Measurements from ENCODE around the gene COLEC12. TPM values are rescaled to one million over a fixed set of nuclear protein-coding genes. Genes with fewer than 3 reads are reported as not detected.
A peak's percentile ranks its signal among the peaks of the same experiment; 100 is the strongest.

The COLEC12 gene
- total and polyA plus RNA-seq, 7 experiments from 2014 or later: 0.12 to 0.35 (median 0.19) TPM; not detected in 4

- ChIA-PET POLR2A (no interaction called here), CTCF (no interaction called here)
- no peak overlapping the region for H3K27ac ChIP-seq (ENCODE audit: low read depth, low read length)
- ATAC-seq (no peak), DNase-seq (no peak)
- H3K27me3 ChIP-seq (ENCODE audit: control insufficient read depth in 2 of 2, insufficient read depth in 2 of 2, low read length in 2 of 2): no peaks in the 10 kb centered on the region
- H3K4me3 ChIP-seq (ENCODE audit: low read length): no peak overlapping the region
- H3K4me1 Mint-ChIP-seq: peaks cover 0 to 2% (median 0%) of the 10 kb centered on the region in 7 donors
- no peak overlapping the region for H3K4me3 Mint-ChIP-seq
- no peaks in the 10 kb centered on the region for H3K4me1 ChIP-seq (ENCODE audit: control insufficient read depth in 2 of 2, insufficient read depth in 2 of 2, low read length in 2 of 2)
- no peak overlapping the region for H3K27ac Mint-ChIP-seq
- no peaks in the 10 kb centered on the region for H3K9me3 ChIP-seq (ENCODE audit: control insufficient read depth in 2 of 3, low read length in 3 of 3)
- H3K36me3 Mint-ChIP-seq: no peaks in the 10 kb centered on the region
- peaks cover 18 to 22% (median 20%) of the 10 kb centered on the region in 5 donors for H3K27me3 Mint-ChIP-seq
- no peaks in the 10 kb centered on the region for H3K36me3 ChIP-seq (ENCODE audit: control insufficient read depth in 2 of 3, insufficient read depth in 3 of 3, low read length in 3 of 3)
- H3K9me3 Mint-ChIP-seq: peaks cover 0 to 5% (median 0%) of the 10 kb centered on the region in 11 donors
- intact Hi-C loops (cut with micrococcal nuclease): no loop called here
Measured at GRCh38 chr18:350953-351572, 149.4 kb downstream of the COLEC12 start.

- CTCF ChIA-PET: no interaction called here
- intact Hi-C loops (cut with micrococcal nuclease): no loop called here
Measured at GRCh38 chr18:346600-346999, 153.9 kb downstream of the COLEC12 start.

GRCh38 chr18:341102-341501 lies 159.4 kb downstream of the COLEC12 start:
- DNase-seq (no peak), ATAC-seq (no peak)
- H3K4me1 Mint-ChIP-seq: peaks cover 0 to 5% (median 0%) of the 10 kb centered on the region in 7 donors
- H3K4me3 ChIP-seq (ENCODE audit: low read length): no peak overlapping the region
- H3K27ac ChIP-seq (ENCODE audit: low read depth, low read length): no peak overlapping the region
- H3K4me1 ChIP-seq (ENCODE audit: control insufficient read depth in 2 of 2, insufficient read depth in 2 of 2, low read length in 2 of 2): no peaks in the 10 kb centered on the region
- no peaks in the 10 kb centered on the region for H3K36me3 Mint-ChIP-seq
- CTCF ChIA-PET: no interaction called here
- no peak overlapping the region for H3K27ac Mint-ChIP-seq
- H3K9me3 ChIP-seq (ENCODE audit: control insufficient read depth in 2 of 3, low read length in 3 of 3): no peaks in the 10 kb centered on the region
- H3K36me3 ChIP-seq (ENCODE audit: control insufficient read depth in 2 of 3, insufficient read depth in 3 of 3, low read length in 3 of 3): no peaks in the 10 kb centered on the region
- H3K27me3 Mint-ChIP-seq: peaks cover 14 to 32% (median 24%) of the 10 kb centered on the region in 5 donors
- POLR2A ChIA-PET: no interaction called here
- H3K27me3 ChIP-seq (ENCODE audit: control insufficient read depth in 2 of 2, insufficient read depth in 2 of 2, low read length in 2 of 2): no peaks in the 10 kb centered on the region
- intact Hi-C loops (cut with micrococcal nuclease): no loop called here
- H3K9me3 Mint-ChIP-seq: no peaks in the 10 kb centered on the region
- no peak overlapping the region for H3K4me3 Mint-ChIP-seq

More at GRCh38 chr18:346600-346999, 153.9 kb downstream of the COLEC12 start:
- DNase-seq (no peak), ATAC-seq (no peak)
- H3K36me3 Mint-ChIP-seq: no peaks in the 10 kb centered on the region
- Histone ChIP-seq H3K9me3 (ENCODE audit: control insufficient read depth in 2 of 3, low read length in 3 of 3) (no peaks in the 10 kb centered on the region), H3K27ac (ENCODE audit: low read depth, low read length) (no peak overlapping the region), H3K4me3 (ENCODE audit: low read length) (no peak overlapping the region), H3K4me1 (ENCODE audit: control insufficient read depth in 2 of 2, insufficient read depth in 2 of 2, low read length in 2 of 2) (no peaks in the 10 kb centered on the region), H3K27me3 (ENCODE audit: control insufficient read depth in 2 of 2, insufficient read depth in 2 of 2, low read length in 2 of 2) (no peaks in the 10 kb centered on the region), H3K36me3 (ENCODE audit: control insufficient read depth in 2 of 3, insufficient read depth in 3 of 3, low read length in 3 of 3) (no peaks in the 10 kb centered on the region)
- POLR2A ChIA-PET: no interaction called here
- peaks cover 10 to 34% (median 32%) of the 10 kb centered on the region in 5 donors for H3K27me3 Mint-ChIP-seq
- H3K27ac Mint-ChIP-seq: no peak overlapping the region
- peaks cover 0 to 4% (median 0%) of the 10 kb centered on the region in 7 donors for H3K4me1 Mint-ChIP-seq
- no peak overlapping the region for H3K4me3 Mint-ChIP-seq
- peaks cover 0 to 5% (median 0%) of the 10 kb centered on the region in 11 donors for H3K9me3 Mint-ChIP-seq

GRCh38 chr18:340044-340443 lies 160.5 kb downstream of the COLEC12 start:
- Mint-ChIP-seq H3K27ac (no peak overlapping the region), H3K27me3 (peaks cover 14 to 36% (median 21%) of the 10 kb centered on the region in 5 donors), H3K4me3 (no peak overlapping the region), H3K9me3 (no peaks in the 10 kb centered on the region), H3K36me3 (no peaks in the 10 kb centered on the region), H3K4me1 (peaks cover 0 to 5% (median 0%) of the 10 kb centered on the region in 7 donors)
- no peak overlapping the region for H3K27ac ChIP-seq (ENCODE audit: low read depth, low read length)
- DNase-seq (no peak), ATAC-seq (no peak)
- no peaks in the 10 kb centered on the region for H3K4me1 ChIP-seq (ENCODE audit: control insufficient read depth in 2 of 2, insufficient read depth in 2 of 2, low read length in 2 of 2)
- intact Hi-C loops (cut with micrococcal nuclease): no loop called here
- H3K27me3 ChIP-seq (ENCODE audit: control insufficient read depth in 2 of 2, insufficient read depth in 2 of 2, low read length in 2 of 2): no peaks in the 10 kb centered on the region
- CTCF ChIA-PET: no interaction called here
- H3K36me3 ChIP-seq (ENCODE audit: control insufficient read depth in 2 of 3, insufficient read depth in 3 of 3, low read length in 3 of 3): no peaks in the 10 kb centered on the region
- POLR2A ChIA-PET: no interaction called here
- no peak overlapping the region for H3K4me3 ChIP-seq (ENCODE audit: low read length)
- H3K9me3 ChIP-seq (ENCODE audit: control insufficient read depth in 2 of 3, low read length in 3 of 3): no peaks in the 10 kb centered on the region

- Histone ChIP-seq H3K9me3 (ENCODE audit: control insufficient read depth in 2 of 3, low read length in 3 of 3) (no peaks in the 10 kb centered on the region), H3K27me3 (ENCODE audit: control insufficient read depth in 2 of 2, insufficient read depth in 2 of 2, low read length in 2 of 2) (no peaks in the 10 kb centered on the region), H3K27ac (ENCODE audit: low read depth, low read length) (no peak overlapping the region), H3K4me3 (ENCODE audit: low read length) (no peak overlapping the region), H3K36me3 (ENCODE audit: control insufficient read depth in 2 of 3, insufficient read depth in 3 of 3, low read length in 3 of 3) (no peaks in the 10 kb centered on the region), H3K4me1 (ENCODE audit: control insufficient read depth in 2 of 2, insufficient read depth in 2 of 2, low read length in 2 of 2) (no peaks in the 10 kb centered on the region)
- no peaks in the 10 kb centered on the region for H3K36me3 Mint-ChIP-seq
- H3K9me3 Mint-ChIP-seq: no peaks in the 10 kb centered on the region
- CTCF ChIA-PET: no interaction called here
- peaks cover 14 to 38% (median 17%) of the 10 kb centered on the region in 5 donors for H3K27me3 Mint-ChIP-seq
- DNase-seq (no peak), ATAC-seq (no peak)
- H3K27ac Mint-ChIP-seq: no peak overlapping the region
- no peak overlapping the region for H3K4me3 Mint-ChIP-seq
- intact Hi-C loops (cut with micrococcal nuclease): no loop called here
- peaks cover 0 to 3% (median 0%) of the 10 kb centered on the region in 7 donors for H3K4me1 Mint-ChIP-seq
- POLR2A ChIA-PET: no interaction called here
Measured at GRCh38 chr18:339200-339599, 161.3 kb downstream of the COLEC12 start.

- H3K36me3 Mint-ChIP-seq: no peaks in the 10 kb centered on the region
- POLR2A ChIA-PET: no interaction called here
Measured at GRCh38 chr18:336713-337112, 163.8 kb downstream of the COLEC12 start.

GRCh38 chr18:335733-336132 lies 164.8 kb downstream of the COLEC12 start:
- Histone ChIP-seq H3K9me3 (ENCODE audit: control insufficient read depth in 2 of 3, low read length in 3 of 3) (no peaks in the 10 kb centered on the region), H3K4me3 (ENCODE audit: low read length) (no peak overlapping the region), H3K27me3 (ENCODE audit: control insufficient read depth in 2 of 2, insufficient read depth in 2 of 2, low read length in 2 of 2) (no peaks in the 10 kb centered on the region), H3K36me3 (ENCODE audit: control insufficient read depth in 2 of 3, insufficient read depth in 3 of 3, low read length in 3 of 3) (no peaks in the 10 kb centered on the region), H3K4me1 (ENCODE audit: control insufficient read depth in 2 of 2, insufficient read depth in 2 of 2, low read length in 2 of 2) (no peaks in the 10 kb centered on the region), H3K27ac (ENCODE audit: low read depth, low read length) (no peak overlapping the region)
- DNase-seq (no peak), ATAC-seq (peak; percentile 32)
- ChIA-PET CTCF (no interaction called here), POLR2A (no interaction called here)
- H3K36me3 Mint-ChIP-seq: no peaks in the 10 kb centered on the region
- peaks cover 0 to 3% (median 0%) of the 10 kb centered on the region in 7 donors for H3K4me1 Mint-ChIP-seq
- H3K27me3 Mint-ChIP-seq: peaks cover under 1 to 49% (median 14%) of the 10 kb centered on the region in 5 donors
- no peaks in the 10 kb centered on the region for H3K9me3 Mint-ChIP-seq
- intact Hi-C loops (cut with micrococcal nuclease): no loop called here
- no peak overlapping the region for H3K4me3 Mint-ChIP-seq
- no peak overlapping the region for H3K27ac Mint-ChIP-seq

More at GRCh38 chr18:336713-337112, 163.8 kb downstream of the COLEC12 start:
- Mint-ChIP-seq H3K27ac (no peak overlapping the region), H3K4me3 (no peak overlapping the region), H3K4me1 (peaks cover 0 to 3% (median 0%) of the 10 kb centered on the region in 7 donors), H3K27me3 (peaks cover 4 to 43% (median 14%) of the 10 kb centered on the region in 5 donors), H3K9me3 (no peaks in the 10 kb centered on the region)
- H3K27ac ChIP-seq (ENCODE audit: low read depth, low read length): no peak overlapping the region
- ATAC-seq (peak; percentile 75), DNase-seq (no peak)
- H3K9me3 ChIP-seq (ENCODE audit: control insufficient read depth in 2 of 3, low read length in 3 of 3): no peaks in the 10 kb centered on the region
- H3K36me3 ChIP-seq (ENCODE audit: control insufficient read depth in 2 of 3, insufficient read depth in 3 of 3, low read length in 3 of 3): no peaks in the 10 kb centered on the region
- no peaks in the 10 kb centered on the region for H3K4me1 ChIP-seq (ENCODE audit: control insufficient read depth in 2 of 2, insufficient read depth in 2 of 2, low read length in 2 of 2)
- intact Hi-C loops (cut with micrococcal nuclease): no loop called here
- CTCF ChIA-PET: no interaction called here
- H3K4me3 ChIP-seq (ENCODE audit: low read length): no peak overlapping the region
- H3K27me3 ChIP-seq (ENCODE audit: control insufficient read depth in 2 of 2, insufficient read depth in 2 of 2, low read length in 2 of 2): no peaks in the 10 kb centered on the region

All from naive thymus-derived CD4-positive, alpha-beta T cell (primary cell).